Endothelial cell of umbilical vein (primary cell): Measurements from ENCODE around the gene PTPN20. TPM values are rescaled to one million over a fixed set of nuclear protein-coding genes. Genes with fewer than 3 reads are reported as not detected.

Source experiments
- BruUV-seq: library from RNA; stranded (reverse); fragments of 400-500 nt; replicated peaks from 2 replicates; lab custom pipeline; 2021; lab: Mats Ljungman, UMichigan
- CTCF ChIA-PET: fragments of 300-600, 350-600 bp; sonication (Branson Sonifier 250); formaldehyde crosslinking; loops from one replicate; lab custom pipeline; 2021; ENCODE audit warnings: antibody characterized with exemption, inconsistent platforms; lab: Charles Lee
- POLR2A ChIA-PET: fragments of 300-600, 350-600 bp; sonication (Branson Sonifier 250); formaldehyde crosslinking; loops from one replicate; lab custom pipeline; 2021; ENCODE audit warnings: antibody characterized with exemption, inconsistent platforms; lab: Charles Lee
- DNase-seq: peaks from one replicate; pipeline ENCODE4 v3.0.0-alpha.2; 2011; ENCODE audit warnings: low read depth, low spot score
- FAIRE-seq: peaks from 2 replicates; lab custom pipeline; 2011; peaks lifted over from hg19 to GRCh38; lab: Jason Lieb, UNC
- H2AFZ ChIP-seq: 2 replicates; pipeline ENCODE4 v1.6.0; 2012; ENCODE audit warnings: low read depth, low read length, control low read depth, inconsistent platforms
- H3K27ac ChIP-seq: 2 replicates; pipeline ENCODE4 v1.5.1; 2011; ENCODE audit warnings: low read depth, mild to moderate bottlenecking, control low read depth, low read length, moderate library complexity; ENCODE audit not compliant: insufficient read depth
- H3K27me3 ChIP-seq, 2 experiments: 2 replicates each; pipeline versions ENCODE4 v1.6.0 to v1.6.1; 2011; ENCODE audit warnings: low read length in 2 of 2, mixed read lengths in 1 of 2; ENCODE audit not compliant: control insufficient read depth in 2 of 2, insufficient read depth in 2 of 2
- H3K36me3 ChIP-seq, 2 experiments: 2 replicates in 1 of 2; 3 replicates in 1 of 2; pipeline ENCODE4 v1.5.1; 2011; ENCODE audit warnings: low read length in 2 of 2, mild to moderate bottlenecking in 1 of 2, moderate library complexity in 1 of 2; ENCODE audit not compliant: control insufficient read depth in 2 of 2, insufficient read depth in 2 of 2; ENCODE audit errors: extremely low read depth in 1 of 2
- H3K4me1 ChIP-seq: 3 replicates; pipeline ENCODE4 v1.5.1; 2011; ENCODE audit warnings: mild to moderate bottlenecking, low read length; ENCODE audit not compliant: control insufficient read depth, insufficient read depth; ENCODE audit errors: extremely low read depth
- H3K4me2 ChIP-seq: 2 replicates; pipeline ENCODE4 v1.6.1; 2011; ENCODE audit warnings: low read length, control low read depth, mixed read lengths; ENCODE audit not compliant: insufficient read depth
- H3K4me3 ChIP-seq, 3 experiments: fragments of 200-600 bp in 1 of 3; sonication (generic), shearing (Covaris generic) in 1 of 3; replicated peaks in 1 of 3; 2 replicates each; pipeline ENCODE4 v1.5.1; 2011 to 2016; ENCODE audit warnings: control low read depth in 3 of 3, low read length in 3 of 3, mild to moderate bottlenecking in 2 of 3, inconsistent platforms in 1 of 3, low read depth in 1 of 3, moderate library complexity in 1 of 3; ENCODE audit not compliant: insufficient read depth in 1 of 3
- H3K79me2 ChIP-seq: 2 replicates; pipeline ENCODE4 v1.6.0; 2012; ENCODE audit warnings: low read length, inconsistent platforms; ENCODE audit not compliant: control insufficient read depth, insufficient read depth
- H3K9ac ChIP-seq: replicated peaks from 2 replicates; pipeline ENCODE3; 2011; ENCODE audit warnings: low read length, control low read depth; ENCODE audit not compliant: insufficient read depth; ENCODE audit errors: extremely low read depth
- H3K9me1 ChIP-seq: replicated peaks from 3 replicates; pipeline ENCODE4 v1.6.0; 2011; ENCODE audit warnings: mild to moderate bottlenecking, low read length; ENCODE audit not compliant: control insufficient read depth, insufficient read depth; ENCODE audit errors: extremely low read depth
- H3K9me3 ChIP-seq: replicated peaks from 2 replicates; pipeline ENCODE4 v1.5.1; 2012; ENCODE audit warnings: low read length, inconsistent platforms; ENCODE audit not compliant: control insufficient read depth, insufficient read depth
- H4K20me1 ChIP-seq: replicated peaks from 2 replicates; pipeline ENCODE3; 2011; ENCODE audit warnings: mild to moderate bottlenecking, low read length; ENCODE audit not compliant: control insufficient read depth, insufficient read depth; ENCODE audit errors: extremely low read depth
- EZH2 ChIP-seq: IDR thresholded peaks from 2 replicates; pipeline ENCODE4 v1.6.1; 2012; ENCODE audit warnings: borderline replicate concordance, low read depth, mild to moderate bottlenecking, moderate library complexity, low read length, inconsistent platforms; ENCODE audit not compliant: severe bottlenecking
- FOS ChIP-seq: IDR thresholded peaks from 2 replicates; pipeline ENCODE4 v1.6.1; 2011; ENCODE audit warnings: mild to moderate bottlenecking, low read length, moderate library complexity, borderline replicate concordance; ENCODE audit not compliant: insufficient read depth
- GATA2 ChIP-seq: IDR thresholded peaks from 2 replicates; pipeline ENCODE4 v1.7.0; 2011; ENCODE audit warnings: low read depth, mild to moderate bottlenecking, moderate library complexity, mixed read lengths, low read length; ENCODE audit not compliant: insufficient read length, insufficient read depth
- JUN ChIP-seq: IDR thresholded peaks from 2 replicates; pipeline ENCODE4 v1.6.1; 2011; ENCODE audit warnings: borderline replicate concordance, low read depth; ENCODE audit not compliant: insufficient read length, insufficient read depth
- MAX ChIP-seq: IDR thresholded peaks from 2 replicates; pipeline ENCODE4 v1.6.1; 2011; ENCODE audit not compliant: insufficient read depth, insufficient read length
- MYC ChIP-seq: IDR thresholded peaks from one replicate; pipeline ENCODE4 v1.6.1; 2011; ENCODE audit warnings: mild to moderate bottlenecking, low read depth, low read length
- POLR2A ChIP-seq: IDR thresholded peaks from 2 replicates; pipeline ENCODE4 v1.6.1; 2012; ENCODE audit warnings: low read depth, mild to moderate bottlenecking, control low read depth, low read length
- POLR2AphosphoS5 ChIP-seq: IDR thresholded peaks from 2 replicates; pipeline ENCODE4 v1.6.1; 2012; ENCODE audit warnings: low read depth, mild to moderate bottlenecking, control low read depth, low read length, moderate library complexity; ENCODE audit not compliant: insufficient read depth
- dilution Hi-C: fragments of 300-500 bp; cut with MboI; formaldehyde crosslinking; loops from one replicate; pipeline ENCODE4 v1.15.0; 2019; ENCODE audit warnings: low sequenced_read_pairs; ENCODE audit not compliant: extremely low pct_ligation_motif_present
- intact Hi-C: fragments of 100-400 bp; cut with micrococcal nuclease; formaldehyde crosslinking; loops from one replicate; pipeline ENCODE4 v1.10.0; 2022
- polyA plus RNA-seq, 4 experiments: library from polyadenylated mRNA; depleted of rRNA in 3 of 4; stranded (reverse) in 3 of 4; unstranded in 1 of 4; fragments of >200 nt; gene quantifications; 2 replicates each; pipeline versions ENCODE4 v1.2.1 to v1.2.3, GENCODE V29; 2011 to 2012; ENCODE audit warnings: missing spikeins in 1 of 4
- total RNA-seq: library from RNA; stranded (reverse); gene quantifications from 2 replicates; pipeline ENCODE4 v1.2.3, GENCODE V29; 2021
- TF ChIP-seq, protein P1 (sequence below), 2 donors: IDR thresholded peaks; 1 replicate in 1 of 2; 2 replicates in 1 of 2; pipeline ENCODE4 v1.5.1; 2011; ENCODE audit warnings: low read length in 2 of 2, mild to moderate bottlenecking in 2 of 2, moderate library complexity in 2 of 2, control low read depth in 1 of 2, inconsistent platforms in 1 of 2, low read depth in 1 of 2; ENCODE audit not compliant: insufficient read depth in 1 of 2; ENCODE audit errors: extremely low read depth in 1 of 2

Gene PTPN20
- total and polyA plus RNA-seq, 2 donors (not counting 3 experiments of a cell fraction or from before 2014, with no cell fraction given) = 0.27 TPM; not detected in 1

DNA sequence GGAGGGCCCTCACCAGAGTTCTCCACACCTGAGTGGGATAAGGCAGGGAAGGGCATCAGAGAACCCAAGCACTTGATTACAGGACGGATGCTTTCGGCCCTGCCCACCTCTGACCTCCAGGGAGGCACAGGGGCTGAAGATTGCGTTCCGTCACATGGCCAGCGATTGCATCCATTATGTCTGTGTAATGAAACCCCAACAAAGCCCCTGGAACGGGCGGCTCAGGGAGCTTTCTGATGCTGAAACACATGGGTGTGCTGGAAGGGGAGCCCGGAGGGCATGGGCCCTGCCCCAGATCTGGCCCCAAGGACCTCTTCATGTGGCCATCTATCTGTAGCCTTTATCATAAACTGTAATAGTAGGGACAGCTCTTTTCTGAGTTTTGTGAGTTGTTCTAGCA is 117.2 kb downstream of the PTPN20 start:
- dilution Hi-C loops = no loop called here
- no peak overlapping the region for H3K9ac ChIP-seq
- FAIRE-seq = no peak

More for the DNA sequence above, 117.2 kb downstream of the PTPN20 start:
- no peak overlapping the region for H3K4me2 ChIP-seq
- H3K79me2 ChIP-seq = no peaks in the 10 kb centered on the region
- H4K20me1 ChIP-seq = no peaks in the 10 kb centered on the region
- no peaks in the 10 kb centered on the region for H3K27me3 ChIP-seq
- H2AFZ ChIP-seq = no peak overlapping the region
- no peaks in the 10 kb centered on the region for H3K9me1 ChIP-seq
- H3K4me3 ChIP-seq = no peak overlapping the region
- no peaks in the 10 kb centered on the region for H3K4me1 ChIP-seq
- ChIA-PET POLR2A (no interaction called here), CTCF (interaction anchor here (2.1 to 2.3 kb wide), 2 partner anchors 19 to 283 kb away, joined by 8 to 12 read pairs; no protein-coding TSS in a partner anchor)
- no peak overlapping the region for H3K27ac ChIP-seq
- DNase-seq = no peak
- H3K9me3 ChIP-seq = no peaks in the 10 kb centered on the region
- no peaks in the 10 kb centered on the region for H3K36me3 ChIP-seq
- BruUV-seq = no TSS peak
- intact Hi-C loops = no loop called here
- TF ChIP-seq MAX (no peak), FOS (no peak), EZH2 (no peak), POLR2A (no peak), POLR2AphosphoS5 (no peak), MYC (no peak), JUN (no peak), GATA2 (no peak)
- TF ChIP-seq, protein P1, sequence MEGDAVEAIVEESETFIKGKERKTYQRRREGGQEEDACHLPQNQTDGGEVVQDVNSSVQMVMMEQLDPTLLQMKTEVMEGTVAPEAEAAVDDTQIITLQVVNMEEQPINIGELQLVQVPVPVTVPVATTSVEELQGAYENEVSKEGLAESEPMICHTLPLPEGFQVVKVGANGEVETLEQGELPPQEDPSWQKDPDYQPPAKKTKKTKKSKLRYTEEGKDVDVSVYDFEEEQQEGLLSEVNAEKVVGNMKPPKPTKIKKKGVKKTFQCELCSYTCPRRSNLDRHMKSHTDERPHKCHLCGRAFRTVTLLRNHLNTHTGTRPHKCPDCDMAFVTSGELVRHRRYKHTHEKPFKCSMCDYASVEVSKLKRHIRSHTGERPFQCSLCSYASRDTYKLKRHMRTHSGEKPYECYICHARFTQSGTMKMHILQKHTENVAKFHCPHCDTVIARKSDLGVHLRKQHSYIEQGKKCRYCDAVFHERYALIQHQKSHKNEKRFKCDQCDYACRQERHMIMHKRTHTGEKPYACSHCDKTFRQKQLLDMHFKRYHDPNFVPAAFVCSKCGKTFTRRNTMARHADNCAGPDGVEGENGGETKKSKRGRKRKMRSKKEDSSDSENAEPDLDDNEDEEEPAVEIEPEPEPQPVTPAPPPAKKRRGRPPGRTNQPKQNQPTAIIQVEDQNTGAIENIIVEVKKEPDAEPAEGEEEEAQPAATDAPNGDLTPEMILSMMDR (IDR thresholded peaks at IDR 0.05; ENCODE audit: extremely low read depth in 1 of 2, insufficient read depth in 1 of 2, low read depth in 1 of 2, low read length in 2 of 2) = no peak
